GM23338 (cell line): ENCODE measurements around the gene STX17. TPM values are rescaled to one million over a fixed set of nuclear protein-coding genes. Genes with fewer than 3 reads are reported as not detected.
A peak's percentile ranks its signal among the peaks of the same experiment; 100 is the strongest.

Source experiments
- ATAC-seq: fragments of 200-7000 bp; cut with Tn5 transposase; 3 replicates; pipeline ENCODE4 v1.9.1; 2020
- DNase-seq: peaks from one replicate; pipeline ENCODE4 v3.0.0-alpha.2; 2015; ENCODE audit warnings: low spot score
- H2AFZ ChIP-seq: fragments of 200-600 bp; sonication (generic); 2 replicates; pipeline ENCODE4 v1.8.0; 2016; ENCODE audit warnings: antibody characterized with exemption, mild to moderate bottlenecking, moderate library complexity
- H3F3A ChIP-seq: fragments of 200-600 bp; sonication (generic); replicated peaks from 2 replicates; pipeline ENCODE4 v1.8.0; 2017; ENCODE audit warnings: antibody characterized with exemption, mixed run types, low read depth
- H3K27ac ChIP-seq: fragments of 200-600 bp; sonication (generic); 2 replicates; pipeline ENCODE4 v1.6.1; 2016; ENCODE audit warnings: low read depth
- H3K27me3 ChIP-seq: fragments of 200-600 bp; sonication (generic); 2 replicates; pipeline ENCODE4 v1.8.0; 2016; ENCODE audit warnings: mild to moderate bottlenecking, mixed run types, moderate library complexity; ENCODE audit not compliant: insufficient read depth
- H3K36me3 ChIP-seq: fragments of 200-600 bp; sonication (generic); 2 replicates; pipeline ENCODE4 v1.8.0; 2016; ENCODE audit warnings: mild to moderate bottlenecking; ENCODE audit not compliant: insufficient read depth
- H3K4me1 ChIP-seq: fragments of 200-600 bp; sonication (generic); 2 replicates; pipeline ENCODE4 v1.8.0; 2016; ENCODE audit warnings: mild to moderate bottlenecking, moderate library complexity; ENCODE audit not compliant: insufficient read depth
- H3K4me2 ChIP-seq: fragments of 200-600 bp; sonication (generic); 2 replicates; pipeline ENCODE4 v1.7.1; 2017; ENCODE audit warnings: mixed run types
- H3K4me3 ChIP-seq: fragments of 200-600 bp; sonication (generic); 2 replicates; pipeline ENCODE4 v1.6.1; 2016; ENCODE audit warnings: mixed run types
- H3K79me2 ChIP-seq: fragments of 200-600 bp; sonication (generic); replicated peaks from 2 replicates; pipeline ENCODE4 v1.8.0; 2017; ENCODE audit warnings: mild to moderate bottlenecking; ENCODE audit not compliant: insufficient read depth
- H3K9me2 ChIP-seq: fragments of 200-600 bp; sonication (generic); 2 replicates; pipeline ENCODE4 v1.8.0; 2017; ENCODE audit not compliant: insufficient read depth
- H4K20me1 ChIP-seq: fragments of 200-600 bp; sonication (generic); replicated peaks from 2 replicates; pipeline ENCODE4 v1.8.0; 2017; ENCODE audit warnings: mild to moderate bottlenecking; ENCODE audit not compliant: insufficient read depth
- H3K27ac Mint-ChIP-seq: 2 replicates; pipeline ENCODE4 v1.8.0; 2020; ENCODE audit warnings: inconsistent platforms, mild to moderate bottlenecking, moderate library complexity, mixed read lengths
- H3K27me3 Mint-ChIP-seq: 3 replicates; pipeline ENCODE4 v1.8.0; 2022; ENCODE audit warnings: low read depth, mild to moderate bottlenecking, moderate library complexity, mixed read lengths, inconsistent platforms; ENCODE audit not compliant: insufficient read depth, poor library complexity
- H3K36me3 Mint-ChIP-seq: 3 replicates; pipeline ENCODE4 v1.8.0; 2021; ENCODE audit warnings: low read depth, mild to moderate bottlenecking, inconsistent platforms, moderate library complexity, mixed read lengths
- H3K4me1 Mint-ChIP-seq: 3 replicates; pipeline ENCODE4 v1.8.0; 2020; ENCODE audit warnings: mild to moderate bottlenecking, inconsistent platforms, mixed read lengths
- H3K4me3 Mint-ChIP-seq: 3 replicates; pipeline ENCODE4 v1.8.0; 2021; ENCODE audit warnings: moderate library complexity, mild to moderate bottlenecking, inconsistent platforms, mixed read lengths
- H3K9me3 Mint-ChIP-seq: 3 replicates; pipeline ENCODE4 v1.8.0; 2020; ENCODE audit warnings: moderate library complexity, mild to moderate bottlenecking, inconsistent platforms, mixed read lengths
- CREB1 ChIP-seq: fragments of 250-450 bp; sonication (Bioruptor Pico); IDR thresholded peaks from 2 replicates; pipeline ENCODE4 v1.5.0; 2020; ENCODE audit warnings: low read depth, mild to moderate bottlenecking, moderate library complexity
- CTCF ChIP-seq, 2 experiments: fragments of 200-600 bp in 1 of 2; sonication (generic) in 1 of 2; conservative IDR thresholded peaks; 2 replicates each; pipeline versions ENCODE4 v1.5.1 to v1.6.1; 2016 to 2017; ENCODE audit warnings: antibody characterized with exemption in 2 of 2, low read depth in 2 of 2, mild to moderate bottlenecking in 2 of 2, moderate library complexity in 1 of 2
- ETS1 ChIP-seq: IDR thresholded peaks from 2 replicates; pipeline ENCODE4 v1.6.1; 2016; ENCODE audit warnings: antibody characterized with exemption
- EZH2phosphoT487 ChIP-seq: fragments of 200-600 bp; sonication (generic); IDR thresholded peaks from one replicate; pipeline ENCODE4 v1.8.1; 2018; ENCODE audit warnings: antibody characterized with exemption; ENCODE audit not compliant: unreplicated experiment
- NANOG ChIP-seq: IDR thresholded peaks from 2 replicates; pipeline ENCODE4 v1.6.1; 2016; ENCODE audit warnings: antibody characterized with exemption, borderline replicate concordance
- POLR2AphosphoS5 ChIP-seq: IDR thresholded peaks from 2 replicates; pipeline ENCODE4 v1.6.1; 2016; ENCODE audit warnings: antibody characterized with exemption, low read depth
- REST ChIP-seq: IDR thresholded peaks from one replicate; pipeline ENCODE4 v1.6.1; 2018; ENCODE audit warnings: antibody characterized with exemption; ENCODE audit not compliant: unreplicated experiment
- STAT1 ChIP-seq: IDR thresholded peaks from one replicate; pipeline ENCODE4 v1.6.1; 2016; ENCODE audit warnings: antibody characterized with exemption; ENCODE audit not compliant: unreplicated experiment
- ZNF462 ChIP-seq: fragments of 250-450 bp; sonication (Bioruptor Pico); IDR thresholded peaks from 2 replicates; pipeline ENCODE4 v1.5.0; 2020; ENCODE audit warnings: mild to moderate bottlenecking, moderate library complexity
- polyA plus RNA-seq: library from polyadenylated mRNA; unstranded; fragments of >200 nt; fragmentation: Nextera tagmentation; extraction: Ambion mirVana; gene quantifications from 2 replicates; pipeline ENCODE4 v1.2.1, GENCODE V29; 2016
- total RNA-seq: library from RNA; depleted of rRNA; stranded (reverse); fragments of >200 nt; shearing (Covaris generic); gene quantifications from 2 replicates; pipeline ENCODE4 v1.2.3, GENCODE V29; 2014

STX17 gene
- total and polyA plus RNA-seq, 2 experiments from 2014 or later: 12.9 to 24.2 TPM

GRCh38 chr9:99964336-99964735 is 57.9 kb downstream of the STX17 start:
- no peak overlapping the region for H3K27ac ChIP-seq
- no peaks in the 10 kb centered on the region for H4K20me1 ChIP-seq
- Mint-ChIP-seq H3K27ac (no peak overlapping the region), H3K9me3 (no peaks in the 10 kb centered on the region), H3K4me1 (peaks cover 27% of the 10 kb centered on the region), H3K4me3 (no peak overlapping the region), H3K27me3 (no peaks in the 10 kb centered on the region), H3K36me3 (no peaks in the 10 kb centered on the region)
- H2AFZ ChIP-seq: no peak overlapping the region
- H3K4me3 ChIP-seq: no peak overlapping the region
- H3F3A ChIP-seq: no peaks in the 10 kb centered on the region
- DNase-seq: no peak
- H3K4me1 ChIP-seq: peaks cover 3% of the 10 kb centered on the region; the same call in 1 of the 2 replicates
- no peaks in the 10 kb centered on the region for H3K9me2 ChIP-seq
- H3K36me3 ChIP-seq: no peaks in the 10 kb centered on the region
- H3K4me2 ChIP-seq: no peak overlapping the region
- H3K79me2 ChIP-seq: no peaks in the 10 kb centered on the region
- H3K27me3 ChIP-seq: no peaks in the 10 kb centered on the region
- TF ChIP-seq NANOG (no peak), EZH2phosphoT487 (no peak)
- no peak for ATAC-seq

DNA sequence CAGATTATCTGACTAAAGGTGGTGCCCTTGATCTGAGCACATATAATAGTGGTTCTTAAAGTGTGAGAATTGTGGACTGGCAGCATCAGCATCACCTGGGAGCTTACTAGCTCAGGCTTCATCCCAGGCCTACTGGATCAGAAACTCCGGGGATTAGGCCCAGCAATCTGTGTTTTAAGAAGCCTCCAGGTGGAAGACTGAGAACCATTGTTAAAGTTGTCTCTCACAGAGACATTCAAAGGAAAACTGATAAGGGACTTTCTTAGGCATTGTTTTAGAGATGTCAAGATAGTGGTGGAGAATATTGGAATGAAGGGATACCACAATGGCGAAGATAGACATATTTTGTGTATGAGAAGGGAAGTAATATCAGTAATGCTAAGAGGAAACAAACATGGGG is 59.5 kb downstream of the STX17 start:
- Histone ChIP-seq H3K4me2 (no peak overlapping the region), H3K27me3 (no peaks in the 10 kb centered on the region), H3K79me2 (no peaks in the 10 kb centered on the region), H3K36me3 (no peaks in the 10 kb centered on the region), H3F3A (no peaks in the 10 kb centered on the region), H3K27ac (peak overlapping the region; percentile 14; the same call in 1 of the 2 replicates), H2AFZ (no peak overlapping the region), H4K20me1 (no peaks in the 10 kb centered on the region), H3K9me2 (no peaks in the 10 kb centered on the region), H3K4me3 (no peak overlapping the region), H3K4me1 (peaks cover 3% of the 10 kb centered on the region; the same call in 1 of the 2 replicates)
- Mint-ChIP-seq H3K4me1 (peaks cover 27% of the 10 kb centered on the region), H3K9me3 (no peaks in the 10 kb centered on the region), H3K27me3 (no peaks in the 10 kb centered on the region), H3K36me3 (no peaks in the 10 kb centered on the region), H3K27ac (no peak overlapping the region), H3K4me3 (no peak overlapping the region)
- ATAC-seq (peak; percentile 24; the same call in 2 of the 3 replicates), DNase-seq (no peak)
- TF ChIP-seq ETS1 (no peak), POLR2AphosphoS5 (no peak), REST (no peak), NANOG (no peak), CREB1 (no peak), ZNF462 (no peak), CTCF (conservative IDR thresholded peaks at IDR 0.05; ENCODE audit: low read depth in 2 of 2) (no peak), STAT1 (no peak), EZH2phosphoT487 (no peak)
